ENCODE results near the gene CYB561D2. TPM values are rescaled to one million over a fixed set of nuclear protein-coding genes. Genes with fewer than 3 reads are reported as not detected.

CYB561D2 gene
- total RNA-seq, 1 experiment from 2014 or later = 9.5 TPM

GRCh38 chr3:50314342-50314741, 36.3 kb upstream of the CYB561D2 start:
- no peak overlapping the region for H3K9ac ChIP-seq (ENCODE audit: low read length)
- ChIA-PET RAD21 (ENCODE audit: low non-redundant PET in 1 of 2, low total read pairs in 2 of 2, uncharacterized antibody in 2 of 2, unreplicated experiment in 2 of 2) (no interaction called here), CTCF (interaction anchor here (1.0 kb wide), 1 partner anchor 10 kb away, joined by 3 read pairs; no protein-coding TSS in a partner anchor), POLR2A (interaction anchor here (1.6 to 1.9 kb wide), 2 partner anchors 11 to 15 kb away, joined by 5 to 8 read pairs; partner anchors contain the start of genes HYAL1, HYAL3 and NAA80)
- no peak for DNase-seq (ENCODE audit: low read depth, low spot score)
- no peaks in the 10 kb centered on the region for H4K20me1 ChIP-seq (ENCODE audit: insufficient read depth)
- peaks cover 34% of the 10 kb centered on the region for H3K79me2 ChIP-seq (ENCODE audit: insufficient read depth, low read length)
- H3K4me1 ChIP-seq (ENCODE audit: control insufficient read depth in 1 of 2, insufficient read depth in 2 of 2, low read length in 2 of 2) = peaks cover 55 to 74% of the 10 kb centered on the region in 2 experiments
- no peak overlapping the region for H3K4me2 ChIP-seq (ENCODE audit: low read length)
- no peaks in the 10 kb centered on the region for H3K9me3 ChIP-seq (ENCODE audit: control insufficient read depth in 1 of 2, insufficient read depth in 1 of 2, low read depth in 1 of 2, low read length in 2 of 2)
- ATAC-seq = no peak
- H3K36me3 ChIP-seq (ENCODE audit: control insufficient read depth in 1 of 2, insufficient read depth in 2 of 2, low read length in 2 of 2) = peaks cover 1 to 16% of the 10 kb centered on the region in 2 experiments; a peak in 1 of 4 replicates
- intact Hi-C loops (cut with micrococcal nuclease) = no loop called here
- H3K27me3 ChIP-seq (ENCODE audit: insufficient read depth, low read length) = no peaks in the 10 kb centered on the region
- H3K4me3 ChIP-seq (replicated peaks in 1 of 2; ENCODE audit: low read depth in 1 of 2, low read length in 2 of 2) = no peak overlapping the region
- BruUV-seq (replicated peaks) = no TSS peak
- H3K27ac ChIP-seq (ENCODE audit: low read depth, low read length) = no peak overlapping the region; the same call in 1 of the 2 replicates
- H2AFZ ChIP-seq (ENCODE audit: low read depth, low read length, poor library complexity, severe bottlenecking) = no peak overlapping the region
- no peaks in the 10 kb centered on the region for H3K9me2 ChIP-seq (ENCODE audit: insufficient read depth)
- TF ChIP-seq CEBPB (IDR thresholded peaks at IDR 0.05; ENCODE audit: low read depth) (no peak), EZH2 (IDR thresholded peaks at IDR 0.05) (no peak), ELF1 (IDR thresholded peaks at IDR 0.05; ENCODE audit: borderline replicate concordance, low read depth) (no peak), SP1 (IDR thresholded peaks at IDR 0.05; ENCODE audit: low read depth) (no peak), ZFX (IDR thresholded peaks at IDR 0.05) (no peak), MAX (IDR thresholded peaks at IDR 0.05) (no peak), REST (IDR thresholded peaks at IDR 0.05; ENCODE audit: low read depth) (no peak), EGR1 (IDR thresholded peaks at IDR 0.05; ENCODE audit: low read depth) (no peak), POLR2AphosphoS5 (IDR thresholded peaks at IDR 0.05; ENCODE audit: low read depth, low read length) (no peak), EZH2phosphoT487 (IDR thresholded peaks at IDR 0.05; ENCODE audit: borderline replicate concordance) (no peak), TCF7L2 (IDR thresholded peaks at IDR 0.05; ENCODE audit: borderline replicate concordance, extremely low read depth, insufficient read depth, insufficient read length) (no peak)
- TF ChIP-seq, protein P1, sequence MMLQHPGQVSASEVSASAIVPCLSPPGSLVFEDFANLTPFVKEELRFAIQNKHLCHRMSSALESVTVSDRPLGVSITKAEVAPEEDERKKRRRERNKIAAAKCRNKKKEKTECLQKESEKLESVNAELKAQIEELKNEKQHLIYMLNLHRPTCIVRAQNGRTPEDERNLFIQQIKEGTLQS (IDR thresholded peaks at IDR 0.05) = no peak

Measured in HCT116 (cell line).